T-helper 1 cell (primary cell): ENCODE results near the gene ARHGAP23.
"Not testable (repeated sequence)": the region's sequence is repeated elsewhere in the genome, so short reads cannot be mapped to it uniquely, and the experiment has no call there.

ENCODE experiments used
- DNase-seq, 5 donors: peaks; one replicate each; pipeline ENCODE4 v3.0.0-alpha.2; 2012 to 2020

Gene ARHGAP23

GRCh38 chr17:38530856-38531255 is 102.6 kb downstream of the ARHGAP23 start:
- not testable (repeated sequence) for DNase-seq

DNA sequence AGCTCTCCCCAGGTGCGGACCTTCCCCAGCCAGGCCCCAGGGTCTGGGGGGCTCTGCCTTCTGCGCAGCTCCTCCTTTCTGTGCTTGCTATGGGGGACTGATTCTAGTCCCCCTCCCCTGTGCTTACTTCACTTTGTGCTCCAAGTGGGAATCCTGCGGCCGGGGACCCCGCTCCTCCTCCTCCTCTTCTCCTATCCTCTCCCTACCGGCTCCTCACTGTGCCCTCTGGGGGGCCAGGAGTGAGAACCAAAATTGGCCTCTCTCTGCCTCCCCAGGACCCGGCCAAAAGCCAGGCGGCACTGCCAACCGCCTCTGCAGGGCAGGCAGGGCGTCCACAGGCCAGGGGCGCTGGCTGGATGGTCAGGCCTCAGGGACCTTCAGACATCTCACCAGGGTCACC is 103.5 kb downstream of the ARHGAP23 start:
- not testable (repeated sequence) for DNase-seq

GRCh38 chr17:38532451-38532850 is 104.2 kb downstream of the ARHGAP23 start:
- no peak for DNase-seq

GRCh38 chr17:38533241-38533640 is 105.0 kb downstream of the ARHGAP23 start:
- DNase-seq: no peak

GRCh38 chr17:38533866-38534497 is 105.7 kb downstream of the ARHGAP23 start:
- DNase-seq: no peak

DNA sequence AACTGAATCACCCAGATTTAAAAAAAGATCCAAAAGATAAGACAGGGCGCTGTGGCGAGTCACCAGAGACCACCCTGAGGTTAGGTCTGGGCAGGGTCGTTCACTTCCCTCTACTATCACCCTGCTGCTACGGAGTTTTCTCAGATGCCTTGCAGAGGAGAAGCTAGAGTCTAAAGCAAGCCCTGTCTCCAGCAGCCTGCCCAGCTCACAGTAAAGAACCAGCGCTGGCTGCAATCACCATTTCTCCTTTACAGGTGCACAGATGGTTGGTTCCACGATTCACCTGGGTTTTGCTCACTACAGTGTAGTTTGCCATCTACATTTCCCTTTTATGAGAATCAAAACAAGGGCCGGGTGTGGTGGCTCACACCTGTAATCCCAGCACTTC is 106.2 kb downstream of the ARHGAP23 start:
- DNase-seq: no peak

GRCh38 chr17:38535886-38536285 is 107.6 kb downstream of the ARHGAP23 start:
- DNase-seq: no peak

DNA sequence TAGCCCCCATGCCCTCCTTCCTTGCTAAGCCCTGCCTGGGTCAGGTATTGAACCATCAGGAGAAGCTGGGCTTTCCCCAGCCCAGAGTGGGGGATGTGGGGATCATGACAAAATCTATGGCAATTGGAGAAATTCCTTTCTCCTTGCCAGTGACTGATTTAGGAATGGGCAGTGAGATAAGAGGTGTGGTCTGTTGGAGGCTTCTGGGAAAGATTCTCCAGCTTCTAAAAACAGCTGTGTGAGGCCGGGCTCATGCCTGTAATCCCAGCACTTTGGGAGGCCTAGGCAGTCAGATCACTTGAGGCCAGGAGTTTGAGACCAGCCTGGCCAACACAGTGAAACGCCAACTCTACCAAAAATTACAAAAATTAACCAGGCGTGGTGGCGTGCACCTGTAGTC is 108.4 kb downstream of the ARHGAP23 start:
- no peak for DNase-seq

DNA sequence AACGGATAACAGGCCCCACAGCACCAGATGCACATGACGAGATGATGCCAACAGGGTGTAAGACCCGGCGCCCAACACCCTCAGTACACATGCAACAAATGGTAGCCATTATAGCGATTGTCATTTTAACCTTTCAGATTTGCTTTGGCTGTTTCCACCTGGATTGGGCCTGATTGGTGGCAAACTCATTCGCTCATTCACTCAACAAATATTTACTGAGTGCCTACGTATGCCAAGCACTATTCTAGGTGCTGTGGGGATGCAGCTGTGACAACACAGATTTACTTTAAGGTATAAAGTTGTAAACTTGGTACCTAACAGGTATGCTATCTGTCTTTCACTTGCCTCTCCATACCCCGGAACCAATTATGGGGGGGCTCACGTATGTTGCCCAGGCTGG is 110.6 kb downstream of the ARHGAP23 start:
- DNase-seq: no peak

- no peak for DNase-seq
Measured at GRCh38 chr17:38539386-38539785, 111.1 kb downstream of the ARHGAP23 start.

- DNase-seq: no peak
Measured at GRCh38 chr17:38540514-38541045, 112.3 kb downstream of the ARHGAP23 start.

DNA sequence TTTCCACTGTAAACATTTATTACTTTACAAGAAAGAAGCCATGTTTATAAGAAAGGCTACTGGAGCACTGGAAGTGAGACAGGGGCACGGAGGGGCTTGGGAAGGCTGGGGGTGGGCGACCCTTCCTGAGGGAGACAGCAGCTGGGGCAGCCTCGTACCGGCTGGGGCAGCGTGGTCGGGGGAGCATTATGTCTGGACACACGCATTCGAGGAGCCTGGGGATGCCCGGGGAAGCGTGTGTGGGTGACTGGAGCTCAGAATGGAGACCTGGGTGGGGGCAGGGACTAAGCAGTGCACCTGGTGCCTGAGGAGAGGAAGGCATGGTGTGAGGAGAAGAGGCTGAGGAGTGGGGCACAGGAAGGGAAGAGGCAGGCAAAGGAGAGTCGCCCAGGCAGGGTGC is 113.0 kb downstream of the ARHGAP23 start:
- DNase-seq: no peak

- no peak for DNase-seq
Measured at GRCh38 chr17:38542286-38542685, 114.0 kb downstream of the ARHGAP23 start.

GRCh38 chr17:38543403-38544174 is 115.3 kb downstream of the ARHGAP23 start:
- no peak for DNase-seq

GRCh38 chr17:38544175-38544838 is 116.0 kb downstream of the ARHGAP23 start:
- no peak for DNase-seq

GRCh38 chr17:38544839-38545209 is 116.6 kb downstream of the ARHGAP23 start:
- DNase-seq: no peak

DNA sequence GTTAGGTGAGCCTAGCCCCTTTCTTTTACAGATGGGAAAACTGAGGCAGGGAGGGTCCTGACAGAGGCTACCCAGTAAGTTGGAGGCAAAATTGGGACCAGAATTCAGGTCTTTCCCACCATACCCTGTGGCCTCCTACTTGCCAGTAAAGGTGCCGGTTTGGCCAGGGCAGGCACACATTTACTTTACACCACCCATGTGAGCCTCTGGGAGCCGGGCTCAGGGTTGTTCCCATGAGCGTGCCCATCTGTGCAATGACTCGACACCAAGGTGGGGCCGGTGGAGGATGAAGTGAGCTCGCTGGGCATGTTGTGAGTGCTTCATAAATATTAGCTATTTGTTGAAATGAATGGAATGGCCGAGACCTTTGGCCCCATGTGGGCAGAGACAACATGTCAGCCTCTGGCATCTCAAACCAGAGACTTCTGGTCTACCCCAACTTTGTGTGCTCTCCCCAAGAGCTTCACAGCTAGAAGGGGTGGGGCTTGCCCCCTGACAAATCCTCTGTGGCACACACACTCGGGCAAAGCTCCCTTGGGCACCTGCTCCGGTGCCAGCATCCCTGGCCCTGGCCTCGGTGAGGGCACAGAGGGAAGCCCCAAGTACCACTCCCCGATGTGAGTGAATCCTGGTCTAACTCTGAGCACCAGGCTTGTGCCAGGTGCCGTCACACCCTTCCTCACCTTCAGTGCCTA is 117.4 kb downstream of the ARHGAP23 start:
- no peak for DNase-seq

GRCh38 chr17:38546396-38546795 is 118.1 kb downstream of the ARHGAP23 start:
- no peak for DNase-seq

DNA sequence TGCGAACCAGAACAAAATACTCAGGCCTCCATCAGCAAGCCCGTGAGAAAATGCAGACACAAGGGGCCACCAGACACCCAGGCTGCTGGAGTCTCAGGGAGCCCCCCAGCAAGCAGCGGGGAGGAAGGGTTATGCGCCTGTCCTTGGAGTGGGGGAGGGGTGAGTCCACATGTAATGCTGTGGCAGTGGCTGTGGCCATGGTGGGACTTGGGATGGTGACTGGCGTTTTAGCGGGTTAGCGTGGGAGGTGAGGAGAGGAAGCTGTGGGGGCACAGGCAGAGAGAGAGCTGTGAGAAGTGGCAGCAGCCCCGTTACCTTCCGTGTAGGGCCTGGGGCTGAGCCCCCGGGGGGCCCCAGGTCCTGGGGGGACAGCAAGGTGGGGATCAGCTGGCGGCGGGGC is 119.2 kb downstream of the ARHGAP23 start:
- no peak for DNase-seq

- no peak for DNase-seq
Measured at GRCh38 chr17:38549285-38549684, 121.0 kb downstream of the ARHGAP23 start.

- DNase-seq: no peak
Measured at GRCh38 chr17:38550661-38551060, 122.4 kb downstream of the ARHGAP23 start.

DNA sequence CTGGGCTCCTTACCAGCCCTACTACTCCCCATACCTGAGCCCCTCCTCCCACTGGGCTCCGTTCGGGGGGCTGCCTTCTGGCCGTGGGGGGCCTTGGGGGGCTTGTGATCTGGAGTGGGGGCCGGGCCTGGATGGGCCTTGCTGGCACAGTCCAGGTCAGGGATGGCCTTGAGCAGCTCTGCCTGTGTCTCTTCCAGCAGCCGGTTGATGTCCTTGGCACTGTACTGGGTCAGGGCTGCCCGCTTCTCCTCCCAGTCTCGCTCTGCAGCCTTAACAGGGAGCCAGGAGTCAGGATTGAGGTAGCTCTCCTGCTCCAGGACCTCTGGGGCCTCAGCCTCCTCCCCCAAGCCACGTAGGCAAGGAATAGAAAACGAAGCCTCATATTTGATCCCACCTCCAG is 122.9 kb downstream of the ARHGAP23 start:
- no peak for DNase-seq

- DNase-seq: no peak
Measured at GRCh38 chr17:38552343-38552742, 124.1 kb downstream of the ARHGAP23 start.
